K562 (cell line): ENCODE results near the gene TTLL11. TPM values are rescaled to one million over a fixed set of nuclear protein-coding genes. Genes with fewer than 3 reads are reported as not detected.
A peak's percentile ranks its signal among the peaks of the same experiment; 100 is the strongest.

Experiments
- ATAC-seq: fragments of 200-7000 bp; cut with Tn5 transposase; 3 replicates; pipeline ENCODE4 v1.9.1; 2020; ENCODE audit warnings: moderate library complexity
- BruUV-seq: library from RNA; stranded (reverse); fragments of 400-500 nt; replicated peaks from 2 replicates; lab custom pipeline; 2021; lab: Mats Ljungman, UMichigan
- CTCF ChIA-PET: fragments of 300-600 bp; formaldehyde crosslinking; extraction: SDS; loops from one replicate; lab custom pipeline; 2021; ENCODE audit warnings: low intra/inter-chr PET ratio; lab: Yijun Ruan, JAX
- POLR2A ChIA-PET: fragments of 300-600, 350-650 bp; sonication (Branson Sonifier 250); formaldehyde crosslinking; extraction: SDS; loops from one replicate; lab custom pipeline; 2021; ENCODE audit warnings: antibody characterized with exemption, inconsistent platforms; lab: Yijun Ruan, JAX
- DNase-seq, 4 experiments: peaks; one replicate each; pipeline versions ENCODE4 v3.0.0 to v3.0.0-alpha.2; 2011 to 2018; ENCODE audit warnings: low spot score in 3 of 4, mixed read lengths in 3 of 4; ENCODE audit errors: extremely low read depth in 1 of 4
- FAIRE-seq: peaks from 2 replicates; lab custom pipeline; 2011; peaks lifted over from hg19 to GRCh38; lab: Jason Lieb, UNC
- H2AFZ ChIP-seq: 2 replicates; pipeline ENCODE4 v1.6.0; 2011; ENCODE audit warnings: low read depth, low read length, control low read depth, inconsistent platforms
- H3K27ac ChIP-seq: fragments of 200-600 bp; 3 replicates; pipeline ENCODE4 v1.8.0; 2011; ENCODE audit warnings: low read depth, mild to moderate bottlenecking, control low read depth, inconsistent platforms, low read length, moderate library complexity, mixed read lengths; ENCODE audit errors: extremely low read depth
- H3K27me3 ChIP-seq, 2 experiments: fragments of 300-600 bp in 1 of 2; 2 replicates in 1 of 2; 3 replicates in 1 of 2; pipeline versions ENCODE4 v1.6.0 to v1.8.0; 2011; ENCODE audit warnings: inconsistent platforms in 2 of 2, low read length in 2 of 2, mild to moderate bottlenecking in 1 of 2, mixed read lengths in 1 of 2, moderate library complexity in 1 of 2; ENCODE audit not compliant: control insufficient read depth in 2 of 2, insufficient read depth in 2 of 2
- H3K36me3 ChIP-seq: fragments of 300-600 bp; 3 replicates; pipeline ENCODE4 v1.8.0; 2011; ENCODE audit warnings: mild to moderate bottlenecking, low read length, inconsistent platforms; ENCODE audit not compliant: control insufficient read depth, insufficient read depth
- H3K4me1 ChIP-seq, 2 experiments: fragments of 200-600 bp in 1 of 2; replicated peaks in 1 of 2; 2 replicates in 1 of 2; 3 replicates in 1 of 2; pipeline versions ENCODE4 v1.5.1 to v1.8.0; 2011; ENCODE audit warnings: inconsistent platforms in 2 of 2, low read length in 2 of 2, mild to moderate bottlenecking in 1 of 2, mixed read lengths in 1 of 2, moderate library complexity in 1 of 2; ENCODE audit not compliant: control insufficient read depth in 2 of 2, insufficient read depth in 2 of 2
- H3K4me2 ChIP-seq: 2 replicates; pipeline ENCODE4 v1.6.1; 2011; ENCODE audit warnings: low read length, control low read depth, inconsistent platforms, mixed read lengths; ENCODE audit not compliant: insufficient read depth
- H3K4me3 ChIP-seq: fragments of 200-600 bp; sonication (generic), shearing (Covaris generic); 2 replicates; pipeline ENCODE4 v1.5.1; 2016; ENCODE audit warnings: control low read depth, inconsistent platforms
- H3K79me2 ChIP-seq: fragments of 200-600 bp; 3 replicates; pipeline ENCODE4 v1.8.0; 2011; ENCODE audit warnings: low read length, inconsistent platforms; ENCODE audit not compliant: control insufficient read depth, insufficient read depth
- H3K9ac ChIP-seq, 2 experiments: 2 replicates each; pipeline versions ENCODE4 v1.6.0 to v1.6.1; 2011; ENCODE audit warnings: low read depth in 2 of 2, low read length in 2 of 2, control low read depth in 1 of 2, inconsistent platforms in 1 of 2, mild to moderate bottlenecking in 1 of 2, mixed read lengths in 1 of 2; ENCODE audit not compliant: insufficient read depth in 1 of 2
- H3K9me1 ChIP-seq: one replicate; pipeline ENCODE4 v1.6.0; 2011; ENCODE audit warnings: inconsistent platforms, mild to moderate bottlenecking, low read length, moderate library complexity; ENCODE audit not compliant: control insufficient read depth, insufficient read depth
- H3K9me3 ChIP-seq: replicated peaks from 2 replicates; pipeline ENCODE4 v1.5.1; 2011; ENCODE audit warnings: low read depth, low read length, inconsistent platforms; ENCODE audit not compliant: control insufficient read depth, insufficient read depth
- H4K20me1 ChIP-seq: replicated peaks from 2 replicates; pipeline ENCODE4 v1.6.1; 2011; ENCODE audit warnings: low read length, inconsistent platforms, mixed read lengths; ENCODE audit not compliant: control insufficient read depth, insufficient read depth
- BMI1 ChIP-seq: fragments of 150-350 bp; IDR thresholded peaks from 2 replicates; pipeline ENCODE4 v1.6.1; 2014; ENCODE audit warnings: low read length
- E2F4 ChIP-seq: sonication (generic); formaldehyde crosslinking; IDR thresholded peaks from 2 replicates; pipeline ENCODE4 v1.8.0; 2022; ENCODE audit warnings: mild to moderate bottlenecking, low read depth, missing genetic modification reagents
- ETV1 ChIP-seq: fragments of 450-650 bp; conservative IDR thresholded peaks from 2 replicates; pipeline ENCODE4 v1.6.1; 2016; ENCODE audit warnings: missing genetic modification characterization, control low read depth, low read depth, missing compliant biosample characterization
- HDGF ChIP-seq: fragments of 450-650 bp; IDR thresholded peaks from 2 replicates; pipeline ENCODE4 v1.6.1; 2016
- JUND ChIP-seq, 2 experiments: IDR thresholded peaks; 2 replicates in 1 of 2; 3 replicates in 1 of 2; pipeline ENCODE4 v1.6.1; 2011; ENCODE audit warnings: borderline replicate concordance in 2 of 2, low read depth in 2 of 2, low read length in 2 of 2, improper control_type of control experiment in 1 of 2, missing biosample characterization in 1 of 2, missing genetic modification characterization in 1 of 2, missing genetic modification reagents in 1 of 2
- MAFF ChIP-seq: IDR thresholded peaks from 2 replicates; pipeline ENCODE4 v1.6.1; 2012; ENCODE audit warnings: low read length, improper control_type of control experiment
- MYBL2 ChIP-seq, 2 experiments: fragments of 450-650 bp in 1 of 2; sonication (generic) in 1 of 2; formaldehyde crosslinking in 1 of 2; IDR thresholded peaks; 2 replicates each; pipeline versions ENCODE4 v1.6.1 to v1.8.1; 2017 to 2022; ENCODE audit warnings: borderline replicate concordance in 1 of 2, inconsistent platforms in 1 of 2, low read depth in 1 of 2, mild to moderate bottlenecking in 1 of 2, missing genetic modification reagents in 1 of 2, moderate library complexity in 1 of 2
- PTTG1 ChIP-seq: fragments of 450-650 bp; IDR thresholded peaks from 2 replicates; pipeline ENCODE4 v1.6.1; 2016; ENCODE audit warnings: low read depth, mild to moderate bottlenecking, missing genetic modification characterization, missing compliant biosample characterization
- RBM34 ChIP-seq: fragments of 200-400 bp; formaldehyde crosslinking; IDR thresholded peaks from 2 replicates; pipeline ENCODE4 v1.6.1; 2018; ENCODE audit warnings: low read length, borderline replicate concordance; ENCODE audit not compliant: insufficient read depth
- ZKSCAN1 ChIP-seq: fragments of 150-350 bp; IDR thresholded peaks from 2 replicates; pipeline ENCODE4 v1.6.1; 2016; ENCODE audit warnings: low read depth, low read length
- ZNF41 ChIP-seq: fragments of 250-450 bp; sonication (Bioruptor Pico); conservative IDR thresholded peaks from 2 replicates; pipeline ENCODE4 v1.4.0; 2020; ENCODE audit warnings: mild to moderate bottlenecking
- ZNF584 ChIP-seq: fragments of 200-800 bp; sonication (Bioruptor generic); IDR thresholded peaks from 2 replicates; pipeline ENCODE4 v1.6.1; 2016; ENCODE audit warnings: low read depth, mild to moderate bottlenecking, missing genetic modification characterization, missing compliant biosample characterization
- WGBS: fragments of 100-300 bp; shearing (Covaris generic); methylation state at CpG from one replicate; pipeline ENCODE4 v1.1.6; 2016; ENCODE audit warnings: low coverage, mixed read lengths; ENCODE audit not compliant: insufficient coverage; ENCODE audit errors: missing lambda C conversion rate; 5-methylcytosine and 5-hydroxymethylcytosine counted together
- in situ Hi-C: fragments of 300-500 bp; cut with MboI; formaldehyde crosslinking; loops from 4 replicates; pipeline ENCODE4 v1.15.0; 2018; ENCODE audit warnings: inconsistent platforms, mixed read lengths
- intact Hi-C: fragments of 100-400 bp; cut with micrococcal nuclease; formaldehyde crosslinking; loops from 2 replicates; pipeline ENCODE4 v1.14.2; 2022
- polyA plus RNA-seq, 8 experiments: library from polyadenylated mRNA; depleted of rRNA in 4 of 8; stranded (reverse) in 5 of 8; unstranded in 3 of 8; fragments of >200 nt; fragmentation: Nextera tagmentation in 2 of 8; fragmentation: Illumina TruSeq in 1 of 8; extraction: Ambion mirVana in 2 of 8; extraction: Trizol in 1 of 8; gene quantifications; 2 replicates each; pipeline versions ENCODE4 v1.2.1 to v1.2.3, GENCODE V29; 2011 to 2014; ENCODE audit warnings: inconsistent platforms in 1 of 8, missing spikeins in 1 of 8
- total RNA-seq, 7 experiments: library from RNA; depleted of rRNA in 6 of 7; stranded (reverse); fragments of >200 nt in 6 of 7; fragmentation: Illumina TruSeq in 2 of 7; extraction: Trizol in 2 of 7; gene quantifications; 2 replicates each; pipeline versions ENCODE4 v1.2.1 to v1.2.3, GENCODE V29; 2011 to 2021; ENCODE audit warnings: low replicate concordance in 1 of 7

Gene TTLL11
- total and polyA plus RNA-seq, 9 of the 15 experiments (the other 6 are each of a cell fraction or from before 2014, with no cell fraction given) = 0.83 to 4.4 (median 2.7) TPM

- TF ChIP-seq JUND (IDR thresholded peaks at IDR 0.05; ENCODE audit: borderline replicate concordance, low read depth, low read length) (peak; percentile 38; the same call in 1 of the 2 replicates), JUND (tag; IDR thresholded peaks at IDR 0.05; ENCODE audit: borderline replicate concordance, low read depth, low read length) (peak; percentile 22; the same call in 1 of the 3 replicates), ZNF41 (CRISPR knock-in tag) (no peak), MYBL2 (IDR thresholded peaks at IDR 0.05; ENCODE audit: low read depth) (no peak), MYBL2 (CRISPR knock-in tag; IDR thresholded peaks at IDR 0.05; ENCODE audit: borderline replicate concordance) (no peak), ETV1 (no peak), HDGF (no peak)
Measured at GRCh38 chr9:122134822-122135528, 41.9 kb upstream of the TTLL11 start (continued).

- DNase-seq (no peak), ATAC-seq (no peak), FAIRE-seq (no peak)
- no peak for TF ChIP-seq ZNF584
- no peak for TF ChIP-seq RBM34
- TF ChIP-seq ZKSCAN1 = 0 out of 2 replicates have a peak, but pooled peaks have one; percentile 40
- TF ChIP-seq E2F4 (CRISPR knock-in tag) = no peak
- no peak for TF ChIP-seq PTTG1
- no peak for TF ChIP-seq BMI1
- TF ChIP-seq MAFF = no peak
- H3K27me3 ChIP-seq = peaks cover 2 to 18% of the 10 kb centered on the region in 2 experiments; a peak in 3 of 5 replicates
- H4K20me1 ChIP-seq = 0 out of 2 replicates have a peak, but pooled peaks cover 6% of the 10 kb centered on the region
- no peak overlapping the region for H3K9ac ChIP-seq
- no peak overlapping the region for H2AFZ ChIP-seq
- CTCF ChIA-PET = no interaction called here
- POLR2A ChIA-PET = interaction anchor here (0.6 to 0.7 kb wide), 3 partner anchors 152 to 617 kb away, joined by 3 to 4 read pairs (median 3); no protein-coding TSS in a partner anchor
- H3K9me1 ChIP-seq = no peaks in the 10 kb centered on the region
- 25% methylated on average over 17 of the region's 17 CpGs for WGBS
- intact Hi-C loops = no loop called here
- no peaks in the 10 kb centered on the region for H3K36me3 ChIP-seq
- in situ Hi-C loops = no loop called here
- H3K27ac ChIP-seq = no peak overlapping the region
- H3K4me1 ChIP-seq = peaks cover 0 to 9% of the 10 kb centered on the region in 2 experiments; a peak in 1 of 5 replicates
- no peaks in the 10 kb centered on the region for H3K9me3 ChIP-seq
- H3K79me2 ChIP-seq = no peaks in the 10 kb centered on the region
- no TSS peak for BruUV-seq
- no peak overlapping the region for H3K4me3 ChIP-seq
- no peak overlapping the region for H3K4me2 ChIP-seq
Measured at GRCh38 chr9:122133984-122134535, 41.0 kb upstream of the TTLL11 start.
